K562 (cell line): ENCODE data around the gene PARD3. TPM values are rescaled to one million over a fixed set of nuclear protein-coding genes. Genes with fewer than 3 reads are reported as not detected.

Source experiments
- ATAC-seq: fragments of 200-7000 bp; cut with Tn5 transposase; 3 replicates; pipeline ENCODE4 v1.9.1; 2020; ENCODE audit warnings: moderate library complexity
- BruUV-seq: library from RNA; stranded (reverse); fragments of 400-500 nt; replicated peaks from 2 replicates; lab custom pipeline; 2021; lab: Mats Ljungman, UMichigan
- CTCF ChIA-PET: fragments of 300-600 bp; formaldehyde crosslinking; extraction: SDS; loops from one replicate; lab custom pipeline; 2021; ENCODE audit warnings: low intra/inter-chr PET ratio; lab: Yijun Ruan, JAX
- POLR2A ChIA-PET: fragments of 300-600, 350-650 bp; sonication (Branson Sonifier 250); formaldehyde crosslinking; extraction: SDS; loops from one replicate; lab custom pipeline; 2021; ENCODE audit warnings: antibody characterized with exemption, inconsistent platforms; lab: Yijun Ruan, JAX
- DNase-seq, 4 experiments: peaks; one replicate each; pipeline versions ENCODE4 v3.0.0 to v3.0.0-alpha.2; 2011 to 2018; ENCODE audit warnings: low spot score in 3 of 4, mixed read lengths in 3 of 4; ENCODE audit errors: extremely low read depth in 1 of 4
- FAIRE-seq: peaks from 2 replicates; lab custom pipeline; 2011; peaks lifted over from hg19 to GRCh38; lab: Jason Lieb, UNC
- H2AFZ ChIP-seq: 2 replicates; pipeline ENCODE4 v1.6.0; 2011; ENCODE audit warnings: low read depth, low read length, control low read depth, inconsistent platforms
- H3K27ac ChIP-seq: fragments of 200-600 bp; 3 replicates; pipeline ENCODE4 v1.8.0; 2011; ENCODE audit warnings: low read depth, mild to moderate bottlenecking, control low read depth, inconsistent platforms, low read length, moderate library complexity, mixed read lengths; ENCODE audit errors: extremely low read depth
- H3K27me3 ChIP-seq, 2 experiments: fragments of 300-600 bp in 1 of 2; 2 replicates in 1 of 2; 3 replicates in 1 of 2; pipeline versions ENCODE4 v1.6.0 to v1.8.0; 2011; ENCODE audit warnings: inconsistent platforms in 2 of 2, low read length in 2 of 2, mild to moderate bottlenecking in 1 of 2, mixed read lengths in 1 of 2, moderate library complexity in 1 of 2; ENCODE audit not compliant: control insufficient read depth in 2 of 2, insufficient read depth in 2 of 2
- H3K36me3 ChIP-seq: fragments of 300-600 bp; 3 replicates; pipeline ENCODE4 v1.8.0; 2011; ENCODE audit warnings: mild to moderate bottlenecking, low read length, inconsistent platforms; ENCODE audit not compliant: control insufficient read depth, insufficient read depth
- H3K4me1 ChIP-seq, 2 experiments: fragments of 200-600 bp in 1 of 2; replicated peaks in 1 of 2; 2 replicates in 1 of 2; 3 replicates in 1 of 2; pipeline versions ENCODE4 v1.5.1 to v1.8.0; 2011; ENCODE audit warnings: inconsistent platforms in 2 of 2, low read length in 2 of 2, mild to moderate bottlenecking in 1 of 2, mixed read lengths in 1 of 2, moderate library complexity in 1 of 2; ENCODE audit not compliant: control insufficient read depth in 2 of 2, insufficient read depth in 2 of 2
- H3K4me2 ChIP-seq: 2 replicates; pipeline ENCODE4 v1.6.1; 2011; ENCODE audit warnings: low read length, control low read depth, inconsistent platforms, mixed read lengths; ENCODE audit not compliant: insufficient read depth
- H3K4me3 ChIP-seq: fragments of 200-600 bp; sonication (generic), shearing (Covaris generic); 2 replicates; pipeline ENCODE4 v1.5.1; 2016; ENCODE audit warnings: control low read depth, inconsistent platforms
- H3K79me2 ChIP-seq: fragments of 200-600 bp; 3 replicates; pipeline ENCODE4 v1.8.0; 2011; ENCODE audit warnings: low read length, inconsistent platforms; ENCODE audit not compliant: control insufficient read depth, insufficient read depth
- H3K9ac ChIP-seq, 2 experiments: 2 replicates each; pipeline versions ENCODE4 v1.6.0 to v1.6.1; 2011; ENCODE audit warnings: low read depth in 2 of 2, low read length in 2 of 2, control low read depth in 1 of 2, inconsistent platforms in 1 of 2, mild to moderate bottlenecking in 1 of 2, mixed read lengths in 1 of 2; ENCODE audit not compliant: insufficient read depth in 1 of 2
- H3K9me1 ChIP-seq: one replicate; pipeline ENCODE4 v1.6.0; 2011; ENCODE audit warnings: inconsistent platforms, mild to moderate bottlenecking, low read length, moderate library complexity; ENCODE audit not compliant: control insufficient read depth, insufficient read depth
- H3K9me3 ChIP-seq: replicated peaks from 2 replicates; pipeline ENCODE4 v1.5.1; 2011; ENCODE audit warnings: low read depth, low read length, inconsistent platforms; ENCODE audit not compliant: control insufficient read depth, insufficient read depth
- H4K20me1 ChIP-seq: replicated peaks from 2 replicates; pipeline ENCODE4 v1.6.1; 2011; ENCODE audit warnings: low read length, inconsistent platforms, mixed read lengths; ENCODE audit not compliant: control insufficient read depth, insufficient read depth
- AFF1 ChIP-seq, 2 experiments: fragments of 450-650 bp; IDR thresholded peaks; 2 replicates each; pipeline ENCODE4 v1.6.1; 2018; ENCODE audit warnings: mild to moderate bottlenecking in 2 of 2, low read depth in 1 of 2; ENCODE audit not compliant: partially characterized antibody in 2 of 2
- KLF16 ChIP-seq: IDR thresholded peaks from 2 replicates; pipeline ENCODE4 v1.6.1; 2016; ENCODE audit warnings: antibody characterized with exemption
- NCOA1 ChIP-seq: fragments of 450-650 bp; IDR thresholded peaks from 2 replicates; pipeline ENCODE4 v1.6.1; 2016; ENCODE audit warnings: low read depth
- RBFOX2 ChIP-seq: fragments of 200-400 bp; formaldehyde crosslinking; IDR thresholded peaks from 2 replicates; pipeline ENCODE4 v1.6.1; 2017; ENCODE audit warnings: low read depth, mild to moderate bottlenecking, low read length, moderate library complexity
- ZNF408 ChIP-seq: fragments of 250-450 bp; sonication (Bioruptor Pico); IDR thresholded peaks from 2 replicates; pipeline ENCODE4 v1.4.0; 2020; ENCODE audit warnings: low read depth, mild to moderate bottlenecking, moderate library complexity
- WGBS: fragments of 100-300 bp; shearing (Covaris generic); methylation state at CpG from one replicate; pipeline ENCODE4 v1.1.6; 2016; ENCODE audit warnings: low coverage, mixed read lengths; ENCODE audit not compliant: insufficient coverage; ENCODE audit errors: missing lambda C conversion rate; 5-methylcytosine and 5-hydroxymethylcytosine counted together
- in situ Hi-C: fragments of 300-500 bp; cut with MboI; formaldehyde crosslinking; loops from 4 replicates; pipeline ENCODE4 v1.15.0; 2018; ENCODE audit warnings: inconsistent platforms, mixed read lengths
- intact Hi-C: fragments of 100-400 bp; cut with micrococcal nuclease; formaldehyde crosslinking; loops from 2 replicates; pipeline ENCODE4 v1.14.2; 2022
- polyA plus RNA-seq, 8 experiments: library from polyadenylated mRNA; depleted of rRNA in 4 of 8; stranded (reverse) in 5 of 8; unstranded in 3 of 8; fragments of >200 nt; fragmentation: Nextera tagmentation in 2 of 8; fragmentation: Illumina TruSeq in 1 of 8; extraction: Ambion mirVana in 2 of 8; extraction: Trizol in 1 of 8; gene quantifications; 2 replicates each; pipeline versions ENCODE4 v1.2.1 to v1.2.3, GENCODE V29; 2011 to 2014; ENCODE audit warnings: inconsistent platforms in 1 of 8, missing spikeins in 1 of 8
- total RNA-seq, 7 experiments: library from RNA; depleted of rRNA in 6 of 7; stranded (reverse); fragments of >200 nt in 6 of 7; fragmentation: Illumina TruSeq in 2 of 7; extraction: Trizol in 2 of 7; gene quantifications; 2 replicates each; pipeline versions ENCODE4 v1.2.1 to v1.2.3, GENCODE V29; 2011 to 2021; ENCODE audit warnings: low replicate concordance in 1 of 7
- TF ChIP-seq, protein P1 (sequence below): sonication (generic); formaldehyde crosslinking; IDR thresholded peaks from 2 replicates; pipeline ENCODE4 v1.8.1; 2023; ENCODE audit warnings: missing genetic modification reagents, mild to moderate bottlenecking, borderline replicate concordance

Gene PARD3
- total and polyA plus RNA-seq, 9 of the 15 experiments (the other 6 are each of a cell fraction or from before 2014, with no cell fraction given): 2.7 to 11.7 (median 7.7) TPM

DNA sequence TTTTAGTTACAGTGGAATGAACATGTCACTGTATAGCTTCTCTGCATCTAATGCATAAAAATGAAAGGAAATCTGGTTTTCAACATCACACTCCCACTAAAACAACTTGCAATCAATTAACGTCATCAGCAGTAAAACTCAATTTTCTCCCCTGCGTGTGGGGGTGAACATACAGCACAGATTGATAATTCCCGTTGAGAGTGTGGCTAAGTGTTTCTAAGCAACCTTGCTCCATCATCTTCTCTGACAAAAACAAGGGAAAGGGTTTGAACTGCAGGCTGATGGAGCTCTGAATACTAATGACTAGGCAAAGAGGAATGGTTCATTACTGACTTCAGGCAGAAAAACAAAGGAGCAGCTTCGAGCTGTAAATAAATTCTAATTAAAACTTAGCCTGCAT lies 238.3 kb downstream of the PARD3 start (continued):
- TF ChIP-seq AFF1 (IDR thresholded peaks at IDR 0.05; ENCODE audit: low read depth in 1 of 2, partially characterized antibody in 2 of 2) (no peak), RBFOX2 (no peak), KLF16 (no peak)

GRCh38 chr10:34575882-34576281 lies 239.2 kb downstream of the PARD3 start:
- Histone ChIP-seq H3K27ac (no peak overlapping the region), H3K36me3 (no peaks in the 10 kb centered on the region), H3K9ac (no peak overlapping the region), H2AFZ (no peak overlapping the region), H3K79me2 (no peaks in the 10 kb centered on the region), H3K9me1 (no peaks in the 10 kb centered on the region), H3K9me3 (no peaks in the 10 kb centered on the region), H3K27me3 (no peaks in the 10 kb centered on the region), H3K4me2 (no peak overlapping the region), H4K20me1 (no peaks in the 10 kb centered on the region), H3K4me1 (no peaks in the 10 kb centered on the region; a peak in 1 of 5 replicates), H3K4me3 (no peak overlapping the region)
- POLR2A ChIA-PET: no interaction called here
- WGBS: 12% methylated on average over 3 of the region's 3 CpGs
- CTCF ChIA-PET: no interaction called here
- BruUV-seq: no TSS peak
- intact Hi-C loops: no loop called here
- no peak for DNase-seq
- in situ Hi-C loops: no loop called here
- TF ChIP-seq NCOA1 (no peak), ZNF408 (no peak)
- TF ChIP-seq, protein P1, sequence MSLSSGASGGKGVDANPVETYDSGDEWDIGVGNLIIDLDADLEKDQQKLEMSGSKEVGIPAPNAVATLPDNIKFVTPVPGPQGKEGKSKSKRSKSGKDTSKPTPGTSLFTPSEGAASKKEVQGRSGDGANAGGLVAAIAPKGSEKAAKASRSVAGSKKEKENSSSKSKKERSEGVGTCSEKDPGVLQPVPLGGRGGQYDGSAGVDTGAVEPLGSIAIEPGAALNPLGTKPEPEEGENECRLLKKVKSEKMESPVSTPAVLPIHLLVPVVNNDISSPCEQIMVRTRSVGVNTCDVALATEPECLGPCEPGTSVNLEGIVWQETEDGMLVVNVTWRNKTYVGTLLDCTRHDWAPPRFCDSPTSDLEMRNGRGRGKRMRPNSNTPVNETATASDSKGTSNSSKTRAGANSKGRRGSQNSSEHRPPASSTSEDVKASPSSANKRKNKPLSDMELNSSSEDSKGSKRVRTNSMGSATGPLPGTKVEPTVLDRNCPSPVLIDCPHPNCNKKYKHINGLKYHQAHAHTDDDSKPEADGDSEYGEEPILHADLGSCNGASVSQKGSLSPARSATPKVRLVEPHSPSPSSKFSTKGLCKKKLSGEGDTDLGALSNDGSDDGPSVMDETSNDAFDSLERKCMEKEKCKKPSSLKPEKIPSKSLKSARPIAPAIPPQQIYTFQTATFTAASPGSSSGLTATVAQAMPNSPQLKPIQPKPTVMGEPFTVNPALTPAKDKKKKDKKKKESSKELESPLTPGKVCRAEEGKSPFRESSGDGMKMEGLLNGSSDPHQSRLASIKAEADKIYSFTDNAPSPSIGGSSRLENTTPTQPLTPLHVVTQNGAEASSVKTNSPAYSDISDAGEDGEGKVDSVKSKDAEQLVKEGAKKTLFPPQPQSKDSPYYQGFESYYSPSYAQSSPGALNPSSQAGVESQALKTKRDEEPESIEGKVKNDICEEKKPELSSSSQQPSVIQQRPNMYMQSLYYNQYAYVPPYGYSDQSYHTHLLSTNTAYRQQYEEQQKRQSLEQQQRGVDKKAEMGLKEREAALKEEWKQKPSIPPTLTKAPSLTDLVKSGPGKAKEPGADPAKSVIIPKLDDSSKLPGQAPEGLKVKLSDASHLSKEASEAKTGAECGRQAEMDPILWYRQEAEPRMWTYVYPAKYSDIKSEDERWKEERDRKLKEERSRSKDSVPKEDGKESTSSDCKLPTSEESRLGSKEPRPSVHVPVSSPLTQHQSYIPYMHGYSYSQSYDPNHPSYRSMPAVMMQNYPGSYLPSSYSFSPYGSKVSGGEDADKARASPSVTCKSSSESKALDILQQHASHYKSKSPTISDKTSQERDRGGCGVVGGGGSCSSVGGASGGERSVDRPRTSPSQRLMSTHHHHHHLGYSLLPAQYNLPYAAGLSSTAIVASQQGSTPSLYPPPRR (CRISPR knock-in tag): no peak
- no peak for FAIRE-seq
- ATAC-seq: no peak
